ENCODE results near the gene UPK3B. TPM values are rescaled to one million over a fixed set of nuclear protein-coding genes. Genes with fewer than 3 reads are reported as not detected.

The UPK3B gene
- total RNA-seq, 1 experiment from 2014 or later, result 19.2 TPM

Other genes with a start within 250 kb of the UPK3B start
- gene HSPB1, start 207.9 kb upstream of the UPK3B start, total RNA-seq (2021), result 376 and 414 TPM in 2 replicates
- gene YWHAG, start 151.6 kb upstream of the UPK3B start, total RNA-seq (2021), result 206 and 250 TPM in 2 replicates
- 3.5 and 3.9 TPM in 2 replicates for gene SSC4D, start 100.9 kb upstream of the UPK3B start, total RNA-seq (2021)
- 14.2 and 20.9 TPM in 2 replicates for gene ZP3, start 85.6 kb upstream of the UPK3B start, total RNA-seq (2021)
- 100 and 127 TPM in 2 replicates for gene DTX2, start 48.8 kb upstream of the UPK3B start, total RNA-seq (2021)
- not detected in 2 replicates for gene SPDYE16, start 32.7 kb downstream of the UPK3B start, total RNA-seq (2021)
- gene POMZP3, start 116.7 kb downstream of the UPK3B start, total RNA-seq (2021), result 12.0 and 14.7 TPM in 2 replicates

Measured in PC-9 (cell line).